ENCODE results near the gene SNRNP70.

DNA sequence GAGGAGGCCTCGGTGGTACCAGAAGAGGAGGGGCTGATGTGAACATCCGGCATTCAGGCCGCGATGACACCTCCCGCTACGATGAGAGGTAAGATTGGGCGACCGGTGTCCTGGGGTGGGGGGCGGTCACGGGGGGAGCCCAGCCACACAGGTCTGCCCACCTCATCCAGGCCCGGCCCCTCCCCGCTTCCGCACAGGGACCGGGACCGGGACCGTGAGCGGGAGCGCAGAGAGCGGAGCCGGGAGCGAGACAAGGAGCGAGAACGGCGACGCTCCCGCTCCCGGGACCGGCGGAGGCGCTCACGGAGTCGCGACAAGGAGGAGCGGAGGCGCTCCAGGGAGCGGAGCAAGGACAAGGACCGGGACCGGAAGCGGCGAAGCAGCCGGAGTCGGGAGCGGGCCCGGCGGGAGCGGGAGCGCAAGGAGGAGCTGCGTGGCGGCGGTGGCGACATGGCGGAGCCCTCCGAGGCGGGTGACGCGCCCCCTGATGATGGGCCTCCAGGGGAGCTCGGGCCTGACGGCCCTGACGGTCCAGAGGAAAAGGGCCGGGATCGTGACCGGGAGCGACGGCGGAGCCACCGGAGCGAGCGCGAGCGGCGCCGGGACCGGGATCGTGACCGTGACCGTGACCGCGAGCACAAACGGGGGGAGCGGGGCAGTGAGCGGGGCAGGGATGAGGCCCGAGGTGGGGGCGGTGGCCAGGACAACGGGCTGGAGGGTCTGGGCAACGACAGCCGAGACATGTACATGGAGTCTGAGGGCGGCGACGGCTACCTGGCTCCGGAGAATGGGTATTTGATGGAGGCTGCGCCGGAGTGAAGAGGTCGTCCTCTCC is 22.6 kb downstream of the SNRNP70 start:
- TF ChIP-seq, protein P1, sequence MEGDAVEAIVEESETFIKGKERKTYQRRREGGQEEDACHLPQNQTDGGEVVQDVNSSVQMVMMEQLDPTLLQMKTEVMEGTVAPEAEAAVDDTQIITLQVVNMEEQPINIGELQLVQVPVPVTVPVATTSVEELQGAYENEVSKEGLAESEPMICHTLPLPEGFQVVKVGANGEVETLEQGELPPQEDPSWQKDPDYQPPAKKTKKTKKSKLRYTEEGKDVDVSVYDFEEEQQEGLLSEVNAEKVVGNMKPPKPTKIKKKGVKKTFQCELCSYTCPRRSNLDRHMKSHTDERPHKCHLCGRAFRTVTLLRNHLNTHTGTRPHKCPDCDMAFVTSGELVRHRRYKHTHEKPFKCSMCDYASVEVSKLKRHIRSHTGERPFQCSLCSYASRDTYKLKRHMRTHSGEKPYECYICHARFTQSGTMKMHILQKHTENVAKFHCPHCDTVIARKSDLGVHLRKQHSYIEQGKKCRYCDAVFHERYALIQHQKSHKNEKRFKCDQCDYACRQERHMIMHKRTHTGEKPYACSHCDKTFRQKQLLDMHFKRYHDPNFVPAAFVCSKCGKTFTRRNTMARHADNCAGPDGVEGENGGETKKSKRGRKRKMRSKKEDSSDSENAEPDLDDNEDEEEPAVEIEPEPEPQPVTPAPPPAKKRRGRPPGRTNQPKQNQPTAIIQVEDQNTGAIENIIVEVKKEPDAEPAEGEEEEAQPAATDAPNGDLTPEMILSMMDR (IDR thresholded peaks at IDR 0.05; ENCODE audit: low read depth, low read length) = no peak
- no peak for TF ChIP-seq EZH2phosphoT487 (IDR thresholded peaks at IDR 0.05; ENCODE audit: low read depth)
